SK-N-SH treated with all-trans-retinoic acid at 6 μM for 48 hours (cell line): ENCODE measurements around the gene ADAMTS17.

Experiments used
- ATAC-seq: fragments of 200-7000 bp; cut with Tn5 transposase; 3 replicates; pipeline ENCODE4 v1.9.1; 2020; ENCODE audit warnings: mild to moderate bottlenecking, moderate library complexity
- BACH2 ChIP-seq: fragments of 250-450 bp; sonication (Bioruptor Pico); IDR thresholded peaks from 2 replicates; pipeline ENCODE4 v1.9.0; 2021; ENCODE audit warnings: mild to moderate bottlenecking, borderline replicate concordance
- CSDC2 ChIP-seq: fragments of 250-450 bp; sonication (Bioruptor Pico); IDR thresholded peaks from 2 replicates; pipeline ENCODE4 v1.5.0; 2020; ENCODE audit warnings: mild to moderate bottlenecking, moderate library complexity
- ESRRG ChIP-seq: fragments of 250-450 bp; sonication (Bioruptor Pico); IDR thresholded peaks from 2 replicates; pipeline ENCODE4 v1.6.1; 2021; ENCODE audit warnings: mild to moderate bottlenecking
- GLIS3 ChIP-seq: fragments of 250-450 bp; sonication (Bioruptor Pico); IDR thresholded peaks from 2 replicates; pipeline ENCODE4 v1.5.0; 2020; ENCODE audit warnings: mild to moderate bottlenecking, moderate library complexity
- ISL1 ChIP-seq: fragments of 250-450 bp; sonication (Bioruptor Pico); IDR thresholded peaks from 2 replicates; pipeline ENCODE4 v2.1.2; 2022; ENCODE audit warnings: mild to moderate bottlenecking, moderate library complexity
- OSR1 ChIP-seq: fragments of 250-450 bp; sonication (Bioruptor Pico); IDR thresholded peaks from 2 replicates; pipeline ENCODE4 v1.8.0; 2022; ENCODE audit warnings: moderate library complexity, mild to moderate bottlenecking, inconsistent platforms
- PPARA ChIP-seq: fragments of 250-450 bp; sonication (Bioruptor Pico); IDR thresholded peaks from 2 replicates; pipeline ENCODE4 v1.5.0; 2020; ENCODE audit warnings: mild to moderate bottlenecking, borderline replicate concordance
- RARB ChIP-seq: fragments of 250-450 bp; sonication (Bioruptor Pico); IDR thresholded peaks from 2 replicates; pipeline ENCODE4 v1.8.0; 2021; ENCODE audit warnings: mild to moderate bottlenecking, moderate library complexity
- SNAI2 ChIP-seq: fragments of 250-450 bp; sonication (Bioruptor Pico); IDR thresholded peaks from 2 replicates; pipeline ENCODE4 v1.5.0; 2020; ENCODE audit warnings: mild to moderate bottlenecking, moderate library complexity
- TOX ChIP-seq: fragments of 250-450 bp; sonication (Bioruptor Pico); IDR thresholded peaks from 2 replicates; pipeline ENCODE4 v1.8.0; 2021; ENCODE audit warnings: mild to moderate bottlenecking, moderate library complexity, borderline replicate concordance
- ZC3H10 ChIP-seq: fragments of 250-450 bp; sonication (Bioruptor Pico); IDR thresholded peaks from 2 replicates; pipeline ENCODE4 v1.5.1; 2021; ENCODE audit warnings: mild to moderate bottlenecking, moderate library complexity
- ZFP3 ChIP-seq: fragments of 250-450 bp; sonication (Bioruptor Pico); IDR thresholded peaks from 2 replicates; pipeline ENCODE4 v1.5.0; 2020; ENCODE audit warnings: mild to moderate bottlenecking, moderate library complexity
- ZFP30 ChIP-seq: fragments of 450-650 bp; formaldehyde crosslinking; IDR thresholded peaks from 2 replicates; pipeline ENCODE4 v1.5.0; 2022; ENCODE audit warnings: mild to moderate bottlenecking, moderate library complexity
- ZNF565 ChIP-seq: fragments of 450-650 bp; formaldehyde crosslinking; conservative IDR thresholded peaks from 2 replicates; pipeline ENCODE4 v1.5.0; 2020; ENCODE audit warnings: low read depth, mild to moderate bottlenecking, moderate library complexity
- ZNF70 ChIP-seq: fragments of 450-650 bp; formaldehyde crosslinking; IDR thresholded peaks from 2 replicates; pipeline ENCODE4 v1.5.0; 2020; ENCODE audit warnings: mild to moderate bottlenecking, moderate library complexity
- ZNF8 ChIP-seq: fragments of 450-650 bp; formaldehyde crosslinking; IDR thresholded peaks from 2 replicates; pipeline ENCODE4 v1.5.0; 2020; ENCODE audit warnings: mild to moderate bottlenecking, moderate library complexity
- TF ChIP-seq, protein P1 (sequence below): fragments of 250-450 bp; sonication (Bioruptor Pico); IDR thresholded peaks from 2 replicates; pipeline ENCODE4 v1.5.1; 2021; ENCODE audit warnings: mild to moderate bottlenecking, moderate library complexity
- TF ChIP-seq, protein P2 (sequence below): fragments of 250-450 bp; sonication (Bioruptor Pico); IDR thresholded peaks from 2 replicates; pipeline ENCODE4 v1.5.0; 2020; ENCODE audit warnings: mild to moderate bottlenecking, moderate library complexity
- TF ChIP-seq, protein P3 (sequence below): fragments of 250-450 bp; sonication (Bioruptor Pico); IDR thresholded peaks from 2 replicates; pipeline ENCODE4 v1.5.1; 2020; ENCODE audit warnings: low read depth, mild to moderate bottlenecking, moderate library complexity
- TF ChIP-seq, protein P4 (sequence below): fragments of 250-450 bp; sonication (Bioruptor Pico); IDR thresholded peaks from 2 replicates; pipeline ENCODE4 v1.8.0; 2021; ENCODE audit warnings: low read depth, mild to moderate bottlenecking, moderate library complexity, borderline replicate concordance
- TF ChIP-seq, protein P5 (sequence below): fragments of 250-450 bp; sonication (Bioruptor Pico); IDR thresholded peaks from 2 replicates; pipeline ENCODE4 v1.8.0; 2020; ENCODE audit warnings: mild to moderate bottlenecking, moderate library complexity, borderline replicate concordance

Gene ADAMTS17

DNA sequence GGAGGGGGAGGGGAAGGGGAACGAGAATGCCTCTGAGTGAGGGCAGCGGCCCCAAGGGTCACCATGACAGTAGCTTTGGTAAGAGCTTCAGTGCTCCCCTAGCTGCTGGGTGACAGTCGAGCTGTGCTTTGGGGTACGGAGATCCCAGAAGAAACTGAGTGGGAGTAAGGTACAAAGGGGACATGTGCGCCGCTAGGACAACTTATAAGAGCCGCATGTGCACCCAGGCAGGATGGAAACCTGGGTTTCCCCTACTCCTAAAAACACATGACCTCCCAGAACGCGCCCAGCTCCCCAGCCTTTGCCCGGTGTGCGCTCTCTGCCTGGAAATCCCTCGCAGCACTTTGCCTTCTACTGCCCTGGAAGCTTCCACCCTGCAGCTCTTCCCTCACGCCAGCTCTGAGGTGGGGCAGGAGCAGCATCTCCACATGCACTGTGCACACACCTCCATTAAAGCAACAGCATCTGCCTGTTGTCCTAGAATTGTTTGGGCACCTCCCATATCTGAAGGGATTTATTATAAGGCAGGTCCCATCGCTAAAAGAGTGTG lies 232.2 kb downstream of the ADAMTS17 start:
- no peak for ATAC-seq
- TF ChIP-seq ESRRG (CRISPR knock-in tag) (no peak), TOX (CRISPR knock-in tag) (no peak), ZFP30 (CRISPR knock-in tag) (no peak), RARB (CRISPR knock-in tag) (no peak), ISL1 (no peak), ZNF565 (no peak), ZC3H10 (CRISPR knock-in tag) (no peak), GLIS3 (CRISPR knock-in tag) (no peak), ZFP3 (no peak), PPARA (CRISPR knock-in tag) (no peak)
- TF ChIP-seq, protein P1, sequence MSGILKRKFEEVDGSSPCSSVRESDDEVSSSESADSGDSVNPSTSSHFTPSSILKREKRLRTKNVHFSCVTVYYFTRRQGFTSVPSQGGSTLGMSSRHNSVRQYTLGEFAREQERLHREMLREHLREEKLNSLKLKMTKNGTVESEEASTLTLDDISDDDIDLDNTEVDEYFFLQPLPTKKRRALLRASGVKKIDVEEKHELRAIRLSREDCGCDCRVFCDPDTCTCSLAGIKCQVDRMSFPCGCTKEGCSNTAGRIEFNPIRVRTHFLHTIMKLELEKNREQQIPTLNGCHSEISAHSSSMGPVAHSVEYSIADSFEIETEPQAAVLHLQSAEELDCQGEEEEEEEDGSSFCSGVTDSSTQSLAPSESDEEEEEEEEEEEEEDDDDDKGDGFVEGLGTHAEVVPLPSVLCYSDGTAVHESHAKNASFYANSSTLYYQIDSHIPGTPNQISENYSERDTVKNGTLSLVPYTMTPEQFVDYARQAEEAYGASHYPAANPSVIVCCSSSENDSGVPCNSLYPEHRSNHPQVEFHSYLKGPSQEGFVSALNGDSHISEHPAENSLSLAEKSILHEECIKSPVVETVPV (CRISPR knock-in tag): no peak
- TF ChIP-seq, protein P2, sequence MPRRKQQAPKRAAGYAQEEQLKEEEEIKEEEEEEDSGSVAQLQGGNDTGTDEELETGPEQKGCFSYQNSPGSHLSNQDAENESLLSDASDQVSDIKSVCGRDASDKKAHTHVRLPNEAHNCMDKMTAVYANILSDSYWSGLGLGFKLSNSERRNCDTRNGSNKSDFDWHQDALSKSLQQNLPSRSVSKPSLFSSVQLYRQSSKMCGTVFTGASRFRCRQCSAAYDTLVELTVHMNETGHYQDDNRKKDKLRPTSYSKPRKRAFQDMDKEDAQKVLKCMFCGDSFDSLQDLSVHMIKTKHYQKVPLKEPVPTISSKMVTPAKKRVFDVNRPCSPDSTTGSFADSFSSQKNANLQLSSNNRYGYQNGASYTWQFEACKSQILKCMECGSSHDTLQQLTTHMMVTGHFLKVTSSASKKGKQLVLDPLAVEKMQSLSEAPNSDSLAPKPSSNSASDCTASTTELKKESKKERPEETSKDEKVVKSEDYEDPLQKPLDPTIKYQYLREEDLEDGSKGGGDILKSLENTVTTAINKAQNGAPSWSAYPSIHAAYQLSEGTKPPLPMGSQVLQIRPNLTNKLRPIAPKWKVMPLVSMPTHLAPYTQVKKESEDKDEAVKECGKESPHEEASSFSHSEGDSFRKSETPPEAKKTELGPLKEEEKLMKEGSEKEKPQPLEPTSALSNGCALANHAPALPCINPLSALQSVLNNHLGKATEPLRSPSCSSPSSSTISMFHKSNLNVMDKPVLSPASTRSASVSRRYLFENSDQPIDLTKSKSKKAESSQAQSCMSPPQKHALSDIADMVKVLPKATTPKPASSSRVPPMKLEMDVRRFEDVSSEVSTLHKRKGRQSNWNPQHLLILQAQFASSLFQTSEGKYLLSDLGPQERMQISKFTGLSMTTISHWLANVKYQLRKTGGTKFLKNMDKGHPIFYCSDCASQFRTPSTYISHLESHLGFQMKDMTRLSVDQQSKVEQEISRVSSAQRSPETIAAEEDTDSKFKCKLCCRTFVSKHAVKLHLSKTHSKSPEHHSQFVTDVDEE (CRISPR knock-in tag): no peak
- TF ChIP-seq, protein P3, sequence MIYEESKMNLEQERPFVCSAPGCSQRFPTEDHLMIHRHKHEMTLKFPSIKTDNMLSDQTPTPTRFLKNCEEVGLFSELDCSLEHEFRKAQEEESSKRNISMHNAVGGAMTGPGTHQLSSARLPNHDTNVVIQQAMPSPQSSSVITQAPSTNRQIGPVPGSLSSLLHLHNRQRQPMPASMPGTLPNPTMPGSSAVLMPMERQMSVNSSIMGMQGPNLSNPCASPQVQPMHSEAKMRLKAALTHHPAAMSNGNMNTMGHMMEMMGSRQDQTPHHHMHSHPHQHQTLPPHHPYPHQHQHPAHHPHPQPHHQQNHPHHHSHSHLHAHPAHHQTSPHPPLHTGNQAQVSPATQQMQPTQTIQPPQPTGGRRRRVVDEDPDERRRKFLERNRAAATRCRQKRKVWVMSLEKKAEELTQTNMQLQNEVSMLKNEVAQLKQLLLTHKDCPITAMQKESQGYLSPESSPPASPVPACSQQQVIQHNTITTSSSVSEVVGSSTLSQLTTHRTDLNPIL (CRISPR knock-in tag): no peak

DNA sequence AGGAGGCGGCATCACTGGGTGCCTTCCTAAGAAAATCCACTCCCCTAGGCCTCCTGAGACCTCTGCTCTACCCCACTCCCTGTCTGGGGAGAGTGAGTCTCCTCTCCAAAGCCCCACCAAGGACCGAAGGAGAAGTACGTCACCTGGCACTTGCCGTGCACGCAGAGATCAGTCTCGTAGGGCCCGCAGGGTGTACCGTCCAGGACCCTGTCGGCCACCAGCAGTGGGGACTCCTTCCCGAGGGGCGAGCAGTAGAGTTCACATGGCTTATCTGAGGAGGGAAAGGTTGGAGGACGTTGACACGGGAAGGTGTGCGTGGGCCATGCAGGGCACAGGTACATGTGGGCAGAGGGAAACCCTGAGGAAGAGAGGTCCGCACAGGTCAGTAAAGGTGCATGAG lies 232.9 kb downstream of the ADAMTS17 start:
- no peak for ATAC-seq

More for the DNA sequence above, 232.9 kb downstream of the ADAMTS17 start:
- TF ChIP-seq ZNF8 (CRISPR knock-in tag) (no peak), ZFP3 (no peak), ISL1 (no peak), CSDC2 (no peak), OSR1 (CRISPR knock-in tag) (no peak), ZC3H10 (CRISPR knock-in tag) (no peak), ZNF565 (no peak), RARB (CRISPR knock-in tag) (no peak), ZFP30 (CRISPR knock-in tag) (no peak), BACH2 (CRISPR knock-in tag) (no peak), ESRRG (CRISPR knock-in tag) (no peak), SNAI2 (CRISPR knock-in tag) (no peak), GLIS3 (CRISPR knock-in tag) (no peak), TOX (CRISPR knock-in tag) (no peak), ZNF70 (CRISPR knock-in tag) (no peak)
- TF ChIP-seq, protein P3 (CRISPR knock-in tag): no peak
- TF ChIP-seq, protein P4, sequence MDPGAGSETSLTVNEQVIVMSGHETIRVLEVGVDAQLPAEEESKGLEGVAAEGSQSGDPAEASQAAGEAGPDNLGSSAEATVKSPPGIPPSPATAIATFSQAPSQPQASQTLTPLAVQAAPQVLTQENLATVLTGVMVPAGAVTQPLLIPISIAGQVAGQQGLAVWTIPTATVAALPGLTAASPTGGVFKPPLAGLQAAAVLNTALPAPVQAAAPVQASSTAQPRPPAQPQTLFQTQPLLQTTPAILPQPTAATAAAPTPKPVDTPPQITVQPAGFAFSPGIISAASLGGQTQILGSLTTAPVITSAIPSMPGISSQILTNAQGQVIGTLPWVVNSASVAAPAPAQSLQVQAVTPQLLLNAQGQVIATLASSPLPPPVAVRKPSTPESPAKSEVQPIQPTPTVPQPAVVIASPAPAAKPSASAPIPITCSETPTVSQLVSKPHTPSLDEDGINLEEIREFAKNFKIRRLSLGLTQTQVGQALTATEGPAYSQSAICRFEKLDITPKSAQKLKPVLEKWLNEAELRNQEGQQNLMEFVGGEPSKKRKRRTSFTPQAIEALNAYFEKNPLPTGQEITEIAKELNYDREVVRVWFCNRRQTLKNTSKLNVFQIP: no peak
- TF ChIP-seq, protein P1 (CRISPR knock-in tag): no peak
- TF ChIP-seq, protein P5, sequence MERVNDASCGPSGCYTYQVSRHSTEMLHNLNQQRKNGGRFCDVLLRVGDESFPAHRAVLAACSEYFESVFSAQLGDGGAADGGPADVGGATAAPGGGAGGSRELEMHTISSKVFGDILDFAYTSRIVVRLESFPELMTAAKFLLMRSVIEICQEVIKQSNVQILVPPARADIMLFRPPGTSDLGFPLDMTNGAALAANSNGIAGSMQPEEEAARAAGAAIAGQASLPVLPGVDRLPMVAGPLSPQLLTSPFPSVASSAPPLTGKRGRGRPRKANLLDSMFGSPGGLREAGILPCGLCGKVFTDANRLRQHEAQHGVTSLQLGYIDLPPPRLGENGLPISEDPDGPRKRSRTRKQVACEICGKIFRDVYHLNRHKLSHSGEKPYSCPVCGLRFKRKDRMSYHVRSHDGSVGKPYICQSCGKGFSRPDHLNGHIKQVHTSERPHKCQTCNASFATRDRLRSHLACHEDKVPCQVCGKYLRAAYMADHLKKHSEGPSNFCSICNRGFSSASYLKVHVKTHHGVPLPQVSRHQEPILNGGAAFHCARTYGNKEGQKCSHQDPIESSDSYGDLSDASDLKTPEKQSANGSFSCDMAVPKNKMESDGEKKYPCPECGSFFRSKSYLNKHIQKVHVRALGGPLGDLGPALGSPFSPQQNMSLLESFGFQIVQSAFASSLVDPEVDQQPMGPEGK (CRISPR knock-in tag): no peak
- TF ChIP-seq, protein P2 (CRISPR knock-in tag): no peak
